Stimulated activated naive CD8-positive, alpha-beta T cell treated with anti-CD3 and anti-CD28 coated beads, Interleukin-15, amount 100 ng/mL, for 72 hours (primary cell): ENCODE results near the gene LIN37.

Source experiments
- ATAC-seq: fragments of 150-1000 bp; cut with Tn5 transposase; 2 replicates; pipeline ENCODE4 v1.10.0; 2021; ENCODE audit warnings: mild to moderate bottlenecking, moderate library complexity
- DNase-seq, 2 donors: peaks; one replicate each; pipeline ENCODE4 v3.0.0; 2021 to 2022
- H3K27ac Mint-ChIP-seq, 2 donors: one replicate each; pipeline ENCODE4 v1.8.0; 2022; ENCODE audit warnings: mild to moderate bottlenecking in 2 of 2, mixed read lengths in 2 of 2, moderate library complexity in 2 of 2
- H3K27me3 Mint-ChIP-seq: one replicate; pipeline ENCODE4 v1.8.0; 2022; ENCODE audit warnings: mixed read lengths
- H3K4me1 Mint-ChIP-seq: one replicate; pipeline ENCODE4 v1.8.0; 2022; ENCODE audit warnings: mild to moderate bottlenecking, mixed read lengths
- H3K4me3 Mint-ChIP-seq, 2 donors: one replicate each; pipeline ENCODE4 v1.8.0; 2022; ENCODE audit warnings: mild to moderate bottlenecking in 2 of 2, mixed read lengths in 2 of 2, moderate library complexity in 1 of 2
- H3K9me3 Mint-ChIP-seq, 2 donors: one replicate each; pipeline ENCODE4 v1.8.0; 2022; ENCODE audit warnings: mixed read lengths in 2 of 2

Gene LIN37

GRCh38 chr19:35782589-35782988 lies 34.2 kb downstream of the LIN37 start:
- no peaks in the 10 kb centered on the region for H3K4me1 Mint-ChIP-seq
- no peaks in the 10 kb centered on the region for H3K9me3 Mint-ChIP-seq
- DNase-seq (no peak), ATAC-seq (no peak)
- H3K27me3 Mint-ChIP-seq: no peaks in the 10 kb centered on the region
- H3K27ac Mint-ChIP-seq: peak overlapping the region in 1 of 2 donors; percentile 43
- H3K4me3 Mint-ChIP-seq: no peak overlapping the region

- Mint-ChIP-seq H3K9me3 (no peaks in the 10 kb centered on the region), H3K27me3 (no peaks in the 10 kb centered on the region), H3K4me3 (no peak overlapping the region), H3K4me1 (no peaks in the 10 kb centered on the region), H3K27ac (no peak overlapping the region)
- ATAC-seq (peak; percentile 2), DNase-seq (no peak)
These were observed 35.4 kb downstream of the LIN37 start for GRCh38 chr19:35783469-35784434.

GRCh38 chr19:35784503-35785338 lies 36.3 kb downstream of the LIN37 start:
- Mint-ChIP-seq H3K4me1 (no peaks in the 10 kb centered on the region), H3K4me3 (no peak overlapping the region), H3K9me3 (no peaks in the 10 kb centered on the region), H3K27ac (no peak overlapping the region), H3K27me3 (no peaks in the 10 kb centered on the region)
- DNase-seq (no peak), ATAC-seq (no peak)

GRCh38 chr19:35785339-35785627 lies 36.9 kb downstream of the LIN37 start:
- Mint-ChIP-seq H3K27ac (no peak overlapping the region), H3K4me3 (no peak overlapping the region), H3K4me1 (no peaks in the 10 kb centered on the region), H3K9me3 (no peaks in the 10 kb centered on the region), H3K27me3 (no peaks in the 10 kb centered on the region)
- ATAC-seq (no peak), DNase-seq (no peak)

GRCh38 chr19:35786299-35787160 lies 38.2 kb downstream of the LIN37 start:
- peak; percentile 29 for ATAC-seq
- Mint-ChIP-seq H3K27me3 (no peaks in the 10 kb centered on the region), H3K4me3 (no peak overlapping the region), H3K9me3 (no peaks in the 10 kb centered on the region), H3K27ac (no peak overlapping the region), H3K4me1 (no peaks in the 10 kb centered on the region)
- no peak for DNase-seq

- DNase-seq (no peak), ATAC-seq (no peak)
- Mint-ChIP-seq H3K27ac (no peak overlapping the region), H3K4me3 (no peak overlapping the region), H3K27me3 (no peaks in the 10 kb centered on the region), H3K9me3 (no peaks in the 10 kb centered on the region), H3K4me1 (no peaks in the 10 kb centered on the region)
These were observed 38.9 kb downstream of the LIN37 start for GRCh38 chr19:35787227-35787799.

GRCh38 chr19:35788205-35788960 lies 40.0 kb downstream of the LIN37 start:
- DNase-seq: no peak
- no peak for ATAC-seq
- Mint-ChIP-seq H3K9me3 (no peaks in the 10 kb centered on the region), H3K4me1 (no peaks in the 10 kb centered on the region), H3K27ac (no peak overlapping the region), H3K4me3 (no peak overlapping the region), H3K27me3 (no peaks in the 10 kb centered on the region)

- Mint-ChIP-seq H3K27ac (peak overlapping the region in 1 of 2 donors; percentile 85), H3K9me3 (no peaks in the 10 kb centered on the region), H3K4me1 (no peaks in the 10 kb centered on the region), H3K4me3 (no peak overlapping the region), H3K27me3 (peaks cover 8% of the 10 kb centered on the region)
- ATAC-seq (no peak), DNase-seq (no peak)
These were observed 41.0 kb downstream of the LIN37 start for GRCh38 chr19:35789195-35789977.

- Mint-ChIP-seq H3K27me3 (peaks cover 8% of the 10 kb centered on the region), H3K4me3 (no peak overlapping the region), H3K4me1 (no peaks in the 10 kb centered on the region), H3K9me3 (no peaks in the 10 kb centered on the region), H3K27ac (peak overlapping the region in 1 of 2 donors; percentile 27)
- ATAC-seq (peak; percentile 5), DNase-seq (no peak)
These were observed 41.9 kb downstream of the LIN37 start for GRCh38 chr19:35789978-35790944.

- DNase-seq (no peak), ATAC-seq (peak; percentile 54)
- H3K9me3 Mint-ChIP-seq: no peaks in the 10 kb centered on the region
- no peak overlapping the region for H3K4me3 Mint-ChIP-seq
- peaks cover 14% of the 10 kb centered on the region for H3K27me3 Mint-ChIP-seq
- peak overlapping the region in 1 of 2 donors; percentile 34 for H3K27ac Mint-ChIP-seq
- no peaks in the 10 kb centered on the region for H3K4me1 Mint-ChIP-seq
These were observed 42.8 kb downstream of the LIN37 start for GRCh38 chr19:35790981-35791813.

- DNase-seq (no peak), ATAC-seq (no peak)
- Mint-ChIP-seq H3K4me1 (peaks cover 4% of the 10 kb centered on the region), H3K27me3 (peaks cover 20% of the 10 kb centered on the region), H3K4me3 (no peak overlapping the region), H3K27ac (no peak overlapping the region), H3K9me3 (no peaks in the 10 kb centered on the region)
These were observed 43.5 kb downstream of the LIN37 start for GRCh38 chr19:35791814-35792279.

- DNase-seq (no peak), ATAC-seq (no peak)
- H3K4me1 Mint-ChIP-seq: peaks cover 8% of the 10 kb centered on the region
- no peaks in the 10 kb centered on the region for H3K9me3 Mint-ChIP-seq
- H3K4me3 Mint-ChIP-seq: no peak overlapping the region
- H3K27ac Mint-ChIP-seq: no peak overlapping the region
- peaks cover 25% of the 10 kb centered on the region for H3K27me3 Mint-ChIP-seq
These were observed 43.9 kb downstream of the LIN37 start for GRCh38 chr19:35792312-35792711.
